H1 (cell line): ENCODE measurements around the gene CACNB1. TPM values are rescaled to one million over a fixed set of nuclear protein-coding genes. Genes with fewer than 3 reads are reported as not detected.

Experiments
- CTCF ChIA-PET: fragments of 300-600 bp; sonication (Branson Sonifier 250); formaldehyde crosslinking; loops from one replicate; lab custom pipeline; 2021; ENCODE audit not compliant: partially characterized antibody; lab: Charles Lee
- POLR2A ChIA-PET: fragments of 300-600 bp; sonication (Branson Sonifier 250); formaldehyde crosslinking; loops from one replicate; lab custom pipeline; 2021; ENCODE audit warnings: inconsistent platforms; ENCODE audit not compliant: partially characterized antibody; lab: Charles Lee
- DNase-seq, 2 experiments: peaks; one replicate each; pipeline versions ENCODE4 v3.0.0 to v3.0.0-alpha.2; 2010 to 2022; ENCODE audit warnings: low spot score in 2 of 2, low read depth in 1 of 2, mixed read lengths in 1 of 2
- FAIRE-seq: peaks from 2 replicates; lab custom pipeline; 2011; peaks lifted over from hg19 to GRCh38; lab: Jason Lieb, UNC
- H2AFZ ChIP-seq: 2 replicates; pipeline ENCODE4 v1.8.1; 2012; ENCODE audit warnings: low read length, inconsistent platforms
- H2AK5ac ChIP-seq: 2 replicates; pipeline ENCODE4 v1.6.1; 2013; ENCODE audit warnings: low read depth, low read length
- H2BK120ac ChIP-seq: replicated peaks from 2 replicates; pipeline ENCODE3; 2013; ENCODE audit warnings: low read depth, low read length, inconsistent platforms
- H2BK12ac ChIP-seq: 2 replicates; pipeline ENCODE4 v1.6.1; 2013; ENCODE audit warnings: low read depth, low read length
- H2BK15ac ChIP-seq: 2 replicates; pipeline ENCODE4 v1.6.1; 2013; ENCODE audit warnings: low read length
- H2BK20ac ChIP-seq: 2 replicates; pipeline ENCODE4 v1.6.1; 2013; ENCODE audit warnings: low read length
- H2BK5ac ChIP-seq: 2 replicates; pipeline ENCODE4 v1.6.1; 2013; ENCODE audit warnings: low read depth, low read length
- H3K14ac ChIP-seq: 2 replicates; pipeline ENCODE4 v1.6.1; 2013; ENCODE audit warnings: inconsistent platforms; ENCODE audit not compliant: insufficient read length
- H3K18ac ChIP-seq: 2 replicates; pipeline ENCODE4 v1.6.1; 2013; ENCODE audit warnings: low read length; ENCODE audit errors: extremely low read depth
- H3K23ac ChIP-seq: 2 replicates; pipeline ENCODE4 v1.6.1; 2013; ENCODE audit warnings: inconsistent platforms; ENCODE audit not compliant: insufficient read length
- H3K23me2 ChIP-seq: 2 replicates; pipeline ENCODE4 v1.6.1; 2013; ENCODE audit warnings: low read depth, low read length
- H3K27ac ChIP-seq: 2 replicates; pipeline ENCODE4 v1.6.1; 2011; ENCODE audit warnings: low read depth, low read length, inconsistent platforms
- H3K27me3 ChIP-seq, 4 experiments: replicated peaks in 1 of 4; 1 replicate in 1 of 4; 2 replicates in 3 of 4; pipeline versions ENCODE4 v1.6.1 to v1.8.1; 2011 to 2013; ENCODE audit warnings: low read length in 3 of 4, mild to moderate bottlenecking in 3 of 4, inconsistent platforms in 2 of 4, mixed read lengths in 2 of 4, moderate library complexity in 1 of 4; ENCODE audit not compliant: control insufficient read depth in 3 of 4, insufficient read depth in 3 of 4; ENCODE audit errors: extremely low read depth in 1 of 4
- H3K36me3 ChIP-seq, 4 experiments: 2 replicates each; pipeline versions ENCODE4 v1.6.1 to v1.8.1; 2011 to 2013; ENCODE audit warnings: mild to moderate bottlenecking in 4 of 4, low read length in 3 of 4, moderate library complexity in 2 of 4, control low read depth in 1 of 4, inconsistent platforms in 1 of 4; ENCODE audit not compliant: insufficient read depth in 4 of 4, control insufficient read depth in 2 of 4
- H3K4ac ChIP-seq: replicated peaks from 2 replicates; pipeline ENCODE3; 2013; ENCODE audit warnings: low read length, low read depth, mixed read lengths, inconsistent platforms; ENCODE audit not compliant: insufficient read length
- H3K4me1 ChIP-seq, 4 experiments: replicated peaks in 1 of 4; 1 replicate in 1 of 4; 2 replicates in 3 of 4; pipeline versions ENCODE4 v1.6.1 to v1.8.1; 2011 to 2013; ENCODE audit warnings: low read length in 3 of 4, inconsistent platforms in 2 of 4, mixed read lengths in 1 of 4; ENCODE audit not compliant: insufficient read depth in 4 of 4, control insufficient read depth in 3 of 4
- H3K4me2 ChIP-seq, 2 experiments: 2 replicates each; pipeline versions ENCODE4 v1.6.1 to v1.8.1; 2011 to 2013; ENCODE audit warnings: low read depth in 2 of 2, low read length in 2 of 2, control low read depth in 1 of 2, inconsistent platforms in 1 of 2, mild to moderate bottlenecking in 1 of 2; ENCODE audit not compliant: insufficient read depth in 1 of 2
- H3K4me3 ChIP-seq, 4 experiments: fragments of 200-600, 300-600 bp in 1 of 4; sonication (generic), shearing (Covaris generic), sonication (Bioruptor Twin) in 1 of 4; 2 replicates each; pipeline versions ENCODE4 v1.5.1 to v1.8.1; 2011 to 2016; ENCODE audit warnings: low read length in 4 of 4, low read depth in 3 of 4, control low read depth in 2 of 4, inconsistent platforms in 2 of 4, mild to moderate bottlenecking in 2 of 4, mixed read lengths in 1 of 4, moderate library complexity in 1 of 4; ENCODE audit not compliant: insufficient read depth in 2 of 4; ENCODE audit errors: extremely low read depth in 1 of 4
- H3K56ac ChIP-seq: replicated peaks from 2 replicates; pipeline ENCODE3; 2013; ENCODE audit warnings: low read depth, mild to moderate bottlenecking, mixed read lengths, low read length, inconsistent platforms; ENCODE audit not compliant: insufficient read length
- H3K79me1 ChIP-seq: 2 replicates; pipeline ENCODE4 v1.6.1; 2013; ENCODE audit warnings: low read depth, low read length, control low read depth
- H3K79me2 ChIP-seq, 2 experiments: 2 replicates each; pipeline versions ENCODE4 v1.6.1 to v1.8.1; 2012 to 2013; ENCODE audit warnings: low read length in 2 of 2, mild to moderate bottlenecking in 2 of 2, inconsistent platforms in 1 of 2; ENCODE audit not compliant: insufficient read depth in 2 of 2, control insufficient read depth in 1 of 2
- H3K9ac ChIP-seq, 4 experiments: replicated peaks in 1 of 4; 1 replicate in 1 of 4; 2 replicates in 3 of 4; pipeline versions ENCODE4 v1.6.1 to v1.8.1; 2011 to 2013; ENCODE audit warnings: low read depth in 3 of 4, low read length in 3 of 4, control low read depth in 2 of 4, mild to moderate bottlenecking in 2 of 4, moderate library complexity in 2 of 4, inconsistent platforms in 1 of 4; ENCODE audit errors: extremely low read depth in 1 of 4
- H3K9me3 ChIP-seq, 2 experiments: 2 replicates each; pipeline versions ENCODE4 v1.6.1 to v1.8.1; 2012 to 2013; ENCODE audit warnings: mild to moderate bottlenecking in 2 of 2, moderate library complexity in 2 of 2, control low read depth in 1 of 2, inconsistent platforms in 1 of 2, low read depth in 1 of 2, low read length in 1 of 2, mixed read lengths in 1 of 2; ENCODE audit not compliant: insufficient read depth in 2 of 2
- H4K20me1 ChIP-seq, 2 experiments: replicated peaks in 1 of 2; 2 replicates each; pipeline versions ENCODE3 to v1.8.1; 2011 to 2013; ENCODE audit warnings: inconsistent platforms in 2 of 2, low read length in 2 of 2, mild to moderate bottlenecking in 1 of 2; ENCODE audit not compliant: insufficient read depth in 2 of 2, control insufficient read depth in 1 of 2
- H4K5ac ChIP-seq: 2 replicates; pipeline ENCODE4 v1.6.1; 2013; ENCODE audit warnings: low read length, low read depth, mixed read lengths, inconsistent platforms; ENCODE audit not compliant: insufficient read length
- H4K8ac ChIP-seq: 2 replicates; pipeline ENCODE4 v1.8.0; 2013; ENCODE audit warnings: mild to moderate bottlenecking, moderate library complexity, low read length, inconsistent platforms; ENCODE audit not compliant: insufficient read depth; ENCODE audit errors: extremely low read depth
- H4K91ac ChIP-seq: replicated peaks from 2 replicates; pipeline ENCODE3; 2013; ENCODE audit warnings: low read length, mixed read lengths, inconsistent platforms; ENCODE audit not compliant: insufficient read length
- ATF2 ChIP-seq: IDR thresholded peaks from 2 replicates; pipeline ENCODE4 v1.6.1; 2012; ENCODE audit warnings: low read length, inconsistent platforms
- EZH2 ChIP-seq: fragments of 200-600 bp; sonication (generic); IDR thresholded peaks from 2 replicates; pipeline ENCODE4 v1.7.1; 2012; ENCODE audit warnings: low read depth, mild to moderate bottlenecking, moderate library complexity, low read length, inconsistent platforms; ENCODE audit not compliant: severe bottlenecking
- KDM1A ChIP-seq: fragments of 200-600, 300-600 bp; sonication (generic); IDR thresholded peaks from 2 replicates; pipeline ENCODE4 v1.7.1; 2016; ENCODE audit warnings: mild to moderate bottlenecking, low read length, borderline replicate concordance
- PHF8 ChIP-seq: fragments of 200-600 bp; sonication (generic); conservative IDR thresholded peaks from 2 replicates; pipeline ENCODE4 v1.7.1; 2012; ENCODE audit warnings: low read depth, mild to moderate bottlenecking, inconsistent platforms, low read length, moderate library complexity
- SIRT6 ChIP-seq: IDR thresholded peaks from one replicate; pipeline ENCODE4 v1.7.1; 2012; ENCODE audit warnings: low read length, inconsistent platforms
- ZNF274 ChIP-seq: IDR thresholded peaks from 2 replicates; pipeline ENCODE4 v1.7.0; 2012; ENCODE audit warnings: low read length, borderline replicate concordance; ENCODE audit errors: extremely low read depth
- WGBS, 2 experiments: shearing (Covaris generic) in 1 of 2; methylation state at CpG; one replicate each; pipeline versions ENCODE4 v1.1.6 to v1.1.7; 2013 to 2015; ENCODE audit warnings: low lambda C conversion rate in 2 of 2, mixed read lengths in 2 of 2, inconsistent platforms in 1 of 2, low coverage in 1 of 2, missing lambda C conversion rate in 1 of 2; ENCODE audit not compliant: insufficient replicate concordance in 2 of 2, insufficient coverage in 1 of 2, insufficient read length in 1 of 2; ENCODE audit errors: extremely low coverage in 1 of 2, missing lambda C conversion rate in 1 of 2; 5-methylcytosine and 5-hydroxymethylcytosine counted together
- polyA plus RNA-seq, 7 experiments: library from polyadenylated mRNA; depleted of rRNA in 3 of 7; stranded (reverse) in 5 of 7; unstranded in 2 of 7; fragments of >200 nt in 5 of 7; fragments of 200-250 nt in 2 of 7; gene quantifications; 1 replicate in 5 of 7; 2 replicates in 1 of 7; 4 replicates in 1 of 7; pipeline versions ENCODE4 v1.2.1 to v1.2.3, GENCODE V29; 2011 to 2013; ENCODE audit warnings: missing spikeins in 2 of 7, mixed read lengths in 2 of 7
- total RNA-seq: library from RNA; stranded (reverse); fragmentation: NEBNext Ultra II Directional; extraction: Animal tissue kit (Norgen Biotek cat#: 25700); gene quantifications from 2 replicates; pipeline ENCODE4 v1.2.1, GENCODE V29; 2021

Gene CACNB1
- total and polyA plus RNA-seq, 2 of the 8 experiments (the other 6 are each of a cell fraction or from before 2014, with no cell fraction given): 7.2 to 17.8 TPM

- Histone ChIP-seq H3K9me3 (no peaks in the 10 kb centered on the region), H3K4me3 (no peak overlapping the region), H3K23me2 (peaks cover 6% of the 10 kb centered on the region; the same call in 1 of the 2 replicates), H3K9ac (no peak overlapping the region), H3K4ac (peak overlapping the region; percentile 37), H3K4me1 (peaks cover 5 to 33% (median 25%) of the 10 kb centered on the region in 4 experiments), H2BK120ac (no peak overlapping the region), H4K20me1 (no peaks in the 10 kb centered on the region), H2BK15ac (peak overlapping the region; percentile 72; the same call in 1 of the 2 replicates), H3K79me2 (no peaks in the 10 kb centered on the region), H2AK5ac (no peak overlapping the region), H3K36me3 (no peaks in the 10 kb centered on the region), H3K56ac (no peak overlapping the region), H3K79me1 (no peaks in the 10 kb centered on the region), H3K27ac (no peak overlapping the region), H3K18ac (no peak overlapping the region; the same call in 1 of the 2 replicates), H2BK5ac (no peak overlapping the region)
- DNase-seq: no peak
- CTCF ChIA-PET: interaction anchor here (0.7 to 24.1 kb wide), 4 partner anchors 10 to 27 kb away, joined by 3 to 982 read pairs (median 9); partner anchors contain the start of gene STAC2
- WGBS, 2 experiments: 75% methylated on average over 16 of the region's 16 CpGs; no CpG with 5 or more reads in 1 of the 2 experiments
- TF ChIP-seq KDM1A: 0 out of 2 replicates have a peak, but pooled peaks have one; percentile 7
- TF ChIP-seq ATF2: no peak
- TF ChIP-seq PHF8: no peak
- TF ChIP-seq ZNF274: no peak
- no peak for TF ChIP-seq SIRT6
- no peak for TF ChIP-seq EZH2
- TF ChIP-seq, all 59 proteins: peak for 1
- no peak for FAIRE-seq
- Histone ChIP-seq H3K14ac (no peak overlapping the region), H2AFZ (no peak overlapping the region), H2BK20ac (no peak overlapping the region), H4K8ac (no peak overlapping the region), H2BK12ac (peak overlapping the region; percentile 68; the same call in 1 of the 2 replicates), H3K27me3 (peaks cover 0 to 5% (median 5%) of the 10 kb centered on the region in 4 experiments; a peak in 4 of 7 replicates), H4K91ac (no peak overlapping the region), H3K4me2 (no peak overlapping the region), H3K23ac (no peak overlapping the region), H4K5ac (no peak overlapping the region)
- POLR2A ChIA-PET: interaction anchor here (1.0 to 3.9 kb wide), 7 partner anchors 9 to 36 kb away, joined by 3 to 13 read pairs (median 3); partner anchors contain the start of genes RPL19 and STAC2
Measured at GRCh38 chr17:39212841-39213480, 15.5 kb upstream of the CACNB1 start.
